Neuronal stem cell (in vitro differentiated cells): ENCODE measurements around the gene RPS6KA6.

Source experiments
- DNase-seq: peaks from one replicate; pipeline ENCODE4 v3.0.0-alpha.2; 2013; ENCODE audit warnings: low spot score
- H2AFZ ChIP-seq: one replicate; pipeline ENCODE4 v1.6.1; 2013; ENCODE audit warnings: mild to moderate bottlenecking, low read length, inconsistent platforms
- H2AK5ac ChIP-seq: 2 replicates; pipeline ENCODE4 v1.6.1; 2013; ENCODE audit warnings: low read depth, mild to moderate bottlenecking, inconsistent platforms, low read length, moderate library complexity, mixed read lengths
- H2BK120ac ChIP-seq: 2 replicates; pipeline ENCODE4 v1.6.1; 2013; ENCODE audit warnings: low read depth, mild to moderate bottlenecking, inconsistent platforms, low read length, moderate library complexity, mixed read lengths
- H2BK12ac ChIP-seq: one replicate; pipeline ENCODE4 v1.6.1; 2013; ENCODE audit warnings: low read length, inconsistent platforms
- H2BK15ac ChIP-seq: 2 replicates; pipeline ENCODE4 v1.6.1; 2013; ENCODE audit warnings: mild to moderate bottlenecking, low read length, inconsistent platforms, mixed read lengths
- H2BK5ac ChIP-seq: one replicate; pipeline ENCODE4 v1.6.1; 2013; ENCODE audit warnings: inconsistent platforms, mild to moderate bottlenecking, low read length, moderate library complexity
- H3K14ac ChIP-seq: one replicate; pipeline ENCODE4 v1.6.1; 2013; ENCODE audit warnings: low read length, inconsistent platforms
- H3K18ac ChIP-seq: 2 replicates; pipeline ENCODE4 v1.6.1; 2013; ENCODE audit warnings: low read length, inconsistent platforms
- H3K23ac ChIP-seq: 2 replicates; pipeline ENCODE4 v1.6.1; 2013; ENCODE audit warnings: low read depth, mild to moderate bottlenecking, mixed read lengths, low read length, inconsistent platforms; ENCODE audit not compliant: poor library complexity
- H3K27ac ChIP-seq: replicated peaks from 3 replicates; pipeline ENCODE4 v1.5.1; 2013; ENCODE audit warnings: low read length, inconsistent platforms
- H3K27me3 ChIP-seq, 3 experiments: 2 replicates each; pipeline ENCODE4 v1.6.1; 2013; ENCODE audit warnings: low read length in 3 of 3, mild to moderate bottlenecking in 2 of 3, inconsistent platforms in 1 of 3, low read depth in 1 of 3, mixed read lengths in 1 of 3, moderate library complexity in 1 of 3; ENCODE audit not compliant: control insufficient read depth in 3 of 3, insufficient read depth in 3 of 3
- H3K36me3 ChIP-seq, 2 donors: replicated peaks in 1 of 2; 2 replicates each; pipeline ENCODE4 v1.6.1; 2013; ENCODE audit warnings: low read length in 2 of 2; ENCODE audit not compliant: control insufficient read depth in 2 of 2, insufficient read depth in 2 of 2
- H3K4ac ChIP-seq: 2 replicates; pipeline ENCODE4 v1.6.1; 2013; ENCODE audit warnings: inconsistent platforms, mild to moderate bottlenecking, low read length, moderate library complexity
- H3K4me1 ChIP-seq, 2 donors: 1 replicate in 1 of 2; 2 replicates in 1 of 2; pipeline ENCODE4 v1.6.1; 2013; ENCODE audit warnings: low read length in 2 of 2, low read depth in 1 of 2; ENCODE audit not compliant: control insufficient read depth in 2 of 2, insufficient read depth in 1 of 2
- H3K4me2 ChIP-seq: one replicate; pipeline ENCODE4 v1.6.1; 2013; ENCODE audit warnings: mild to moderate bottlenecking, low read length, inconsistent platforms; ENCODE audit not compliant: insufficient read depth, poor library complexity, severe bottlenecking
- H3K4me3 ChIP-seq, 2 donors: 2 replicates each; pipeline ENCODE4 v1.5.1; 2013; ENCODE audit warnings: low read length in 2 of 2, mild to moderate bottlenecking in 2 of 2, inconsistent platforms in 1 of 2, moderate library complexity in 1 of 2
- H3K79me1 ChIP-seq: one replicate; pipeline ENCODE4 v1.6.1; 2013; ENCODE audit warnings: low read depth, mild to moderate bottlenecking, inconsistent platforms, low read length, moderate library complexity
- H3K9ac ChIP-seq: one replicate; pipeline ENCODE4 v1.6.1; 2013; ENCODE audit warnings: mild to moderate bottlenecking, low read depth, low read length, inconsistent platforms; ENCODE audit not compliant: poor library complexity
- H3K9me3 ChIP-seq, 2 donors: replicated peaks in 1 of 2; 2 replicates each; pipeline versions ENCODE3 to v1.6.1; 2013; ENCODE audit warnings: low read length in 2 of 2, mild to moderate bottlenecking in 2 of 2, inconsistent platforms in 1 of 2, low read depth in 1 of 2, mixed read lengths in 1 of 2, moderate library complexity in 1 of 2; ENCODE audit not compliant: control insufficient read depth in 2 of 2, insufficient read depth in 1 of 2
- H4K8ac ChIP-seq: one replicate; pipeline ENCODE4 v1.6.1; 2013; ENCODE audit warnings: low read depth, mild to moderate bottlenecking, inconsistent platforms, low read length, moderate library complexity
- H4K91ac ChIP-seq: one replicate; pipeline ENCODE4 v1.6.1; 2013; ENCODE audit warnings: low read length, low read depth, mild to moderate bottlenecking, inconsistent platforms; ENCODE audit not compliant: poor library complexity
- WGBS, 2 donors: extraction: QIAGEN DNeasy Blood & Tissue Kit; methylation state at CpG; one replicate each; pipeline ENCODE4 v1.1.7; 2013; ENCODE audit warnings: missing lambda C conversion rate in 2 of 2, mixed read lengths in 1 of 2; ENCODE audit not compliant: insufficient read length in 2 of 2, insufficient replicate concordance in 1 of 2; ENCODE audit errors: extremely low coverage in 2 of 2; 5-methylcytosine and 5-hydroxymethylcytosine counted together

The RPS6KA6 gene

DNA sequence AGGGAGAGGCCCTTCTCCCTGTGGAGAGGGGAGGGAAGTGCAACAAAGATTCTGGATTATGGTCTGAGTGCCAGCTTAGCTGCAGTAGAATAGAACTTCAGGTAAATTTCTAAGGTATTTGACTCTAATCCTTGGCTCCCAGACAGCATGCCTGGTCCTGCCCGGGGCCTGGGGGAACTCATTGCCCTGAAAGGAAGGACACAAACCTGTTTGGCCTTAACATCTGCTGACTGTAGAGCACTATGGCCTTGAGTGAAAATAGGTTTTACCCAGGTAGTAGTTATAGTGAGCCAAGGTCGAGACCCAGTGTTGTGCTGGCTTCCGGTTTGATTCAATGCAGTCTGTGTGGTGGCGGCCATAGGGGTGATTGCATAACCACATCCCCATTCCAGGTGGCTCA, 64.4 kb downstream of the RPS6KA6 start:
- Histone ChIP-seq H3K9ac (no peak overlapping the region), H2BK15ac (no peak overlapping the region), H3K79me1 (no peaks in the 10 kb centered on the region), H3K18ac (no peak overlapping the region), H3K4ac (no peak overlapping the region), H2AK5ac (no peak overlapping the region), H2BK5ac (no peak overlapping the region), H3K4me2 (no peak overlapping the region), H4K8ac (no peak overlapping the region), H2AFZ (no peak overlapping the region), H2BK12ac (no peak overlapping the region), H3K4me1 (no peaks in the 10 kb centered on the region), H3K4me3 (no peak overlapping the region), H3K27me3 (no peaks in the 10 kb centered on the region), H3K14ac (no peak overlapping the region), H2BK120ac (no peak overlapping the region), H3K27ac (no peak overlapping the region), H3K23ac (no peak overlapping the region), H3K36me3 (no peaks in the 10 kb centered on the region), H4K91ac (no peak overlapping the region), H3K9me3 (no peaks in the 10 kb centered on the region)
- no peak for DNase-seq
- no CpG with 5 or more reads among the region's 4 CpGs for WGBS, 2 donors

GRCh38 chrX:84118769-84119168, 69.2 kb downstream of the RPS6KA6 start:
- Histone ChIP-seq H3K4ac (no peak overlapping the region), H3K18ac (no peak overlapping the region), H2AK5ac (no peak overlapping the region), H3K23ac (no peak overlapping the region), H2BK120ac (no peak overlapping the region), H2BK5ac (no peak overlapping the region), H2BK15ac (no peak overlapping the region), H3K27ac (no peak overlapping the region), H4K91ac (no peak overlapping the region), H3K9ac (no peak overlapping the region), H3K14ac (no peak overlapping the region), H2AFZ (no peak overlapping the region), H3K79me1 (no peaks in the 10 kb centered on the region), H4K8ac (no peak overlapping the region), H3K4me3 (no peak overlapping the region), H3K4me2 (no peak overlapping the region), H3K27me3 (no peaks in the 10 kb centered on the region), H3K9me3 (no peaks in the 10 kb centered on the region), H3K4me1 (no peaks in the 10 kb centered on the region), H2BK12ac (no peak overlapping the region), H3K36me3 (no peaks in the 10 kb centered on the region)
- no peak for DNase-seq

DNA sequence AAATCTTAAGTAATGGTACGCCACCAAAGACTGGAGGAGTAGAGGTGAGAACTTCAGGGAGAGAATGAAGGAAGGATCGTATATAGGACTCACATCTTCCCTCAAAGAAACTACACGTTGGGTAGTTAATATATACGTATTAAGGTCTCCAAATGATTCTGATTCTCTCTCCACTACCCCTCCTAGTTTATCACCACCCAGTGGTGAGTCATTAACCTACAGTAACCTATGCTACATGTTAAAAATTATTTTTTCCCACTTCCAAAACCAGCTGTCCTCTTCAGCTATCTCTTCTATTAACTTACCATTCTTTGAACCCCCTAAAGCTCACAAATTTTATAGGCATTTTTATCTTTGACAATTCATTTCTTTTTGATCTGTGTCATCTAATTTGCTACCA, 69.7 kb downstream of the RPS6KA6 start:
- no peaks in the 10 kb centered on the region for H3K9me3 ChIP-seq
- H3K27ac ChIP-seq, result no peak overlapping the region
- H4K91ac ChIP-seq, result no peak overlapping the region
- no peak for DNase-seq
- no peak overlapping the region for H3K4ac ChIP-seq
- H4K8ac ChIP-seq, result no peak overlapping the region
- H2BK15ac ChIP-seq, result no peak overlapping the region
- no CpG with 5 or more reads among the region's 4 CpGs for WGBS, 2 donors
- H3K4me3 ChIP-seq, result no peak overlapping the region
- H3K9ac ChIP-seq, result no peak overlapping the region
- H3K23ac ChIP-seq, result no peak overlapping the region
- H2BK12ac ChIP-seq, result no peak overlapping the region
- H3K18ac ChIP-seq, result no peak overlapping the region
- no peaks in the 10 kb centered on the region for H3K27me3 ChIP-seq
- H3K79me1 ChIP-seq, result no peaks in the 10 kb centered on the region
- no peaks in the 10 kb centered on the region for H3K36me3 ChIP-seq
- no peak overlapping the region for H2BK5ac ChIP-seq
- H3K4me1 ChIP-seq, result no peaks in the 10 kb centered on the region
- H2AK5ac ChIP-seq, result no peak overlapping the region
- no peak overlapping the region for H2AFZ ChIP-seq
- H3K14ac ChIP-seq, result no peak overlapping the region
- H3K4me2 ChIP-seq, result no peak overlapping the region
- H2BK120ac ChIP-seq, result no peak overlapping the region

GRCh38 chrX:84108584-84108983, 79.4 kb downstream of the RPS6KA6 start:
- Histone ChIP-seq H3K4me1 (no peaks in the 10 kb centered on the region), H3K9ac (no peak overlapping the region), H3K4me2 (no peak overlapping the region), H4K91ac (no peak overlapping the region), H3K23ac (no peak overlapping the region), H2BK15ac (no peak overlapping the region), H2BK120ac (no peak overlapping the region), H3K4ac (no peak overlapping the region), H3K9me3 (no peaks in the 10 kb centered on the region), H4K8ac (no peak overlapping the region), H2BK12ac (no peak overlapping the region), H2BK5ac (no peak overlapping the region), H3K4me3 (no peak overlapping the region), H3K14ac (no peak overlapping the region), H2AK5ac (no peak overlapping the region), H3K36me3 (no peaks in the 10 kb centered on the region), H3K27me3 (no peaks in the 10 kb centered on the region), H3K18ac (no peak overlapping the region), H2AFZ (no peak overlapping the region), H3K27ac (no peak overlapping the region), H3K79me1 (no peaks in the 10 kb centered on the region)
- DNase-seq, result no peak
- no CpG with 5 or more reads among the region's 5 CpGs for WGBS, 2 donors
